ENCODE results near the gene FBRSL1.

GRCh38 chr12:132462788-132463187 is 27.2 kb upstream of the FBRSL1 start:
- TF ChIP-seq CTCF (IDR thresholded peaks at IDR 0.05; ENCODE audit: low read depth, low read length) (no peak), POLR2A (IDR thresholded peaks at IDR 0.05; ENCODE audit: extremely low read depth, insufficient read length) (no peak), MYC (IDR thresholded peaks at IDR 0.05; ENCODE audit: low read depth, low read length) (no peak)
- TF ChIP-seq, protein P1, sequence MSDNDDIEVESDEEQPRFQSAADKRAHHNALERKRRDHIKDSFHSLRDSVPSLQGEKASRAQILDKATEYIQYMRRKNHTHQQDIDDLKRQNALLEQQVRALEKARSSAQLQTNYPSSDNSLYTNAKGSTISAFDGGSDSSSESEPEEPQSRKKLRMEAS (IDR thresholded peaks at IDR 0.05; ENCODE audit: low read depth, low read length): no peak
